ENCODE measurements around the gene SPTBN1.

DNA sequence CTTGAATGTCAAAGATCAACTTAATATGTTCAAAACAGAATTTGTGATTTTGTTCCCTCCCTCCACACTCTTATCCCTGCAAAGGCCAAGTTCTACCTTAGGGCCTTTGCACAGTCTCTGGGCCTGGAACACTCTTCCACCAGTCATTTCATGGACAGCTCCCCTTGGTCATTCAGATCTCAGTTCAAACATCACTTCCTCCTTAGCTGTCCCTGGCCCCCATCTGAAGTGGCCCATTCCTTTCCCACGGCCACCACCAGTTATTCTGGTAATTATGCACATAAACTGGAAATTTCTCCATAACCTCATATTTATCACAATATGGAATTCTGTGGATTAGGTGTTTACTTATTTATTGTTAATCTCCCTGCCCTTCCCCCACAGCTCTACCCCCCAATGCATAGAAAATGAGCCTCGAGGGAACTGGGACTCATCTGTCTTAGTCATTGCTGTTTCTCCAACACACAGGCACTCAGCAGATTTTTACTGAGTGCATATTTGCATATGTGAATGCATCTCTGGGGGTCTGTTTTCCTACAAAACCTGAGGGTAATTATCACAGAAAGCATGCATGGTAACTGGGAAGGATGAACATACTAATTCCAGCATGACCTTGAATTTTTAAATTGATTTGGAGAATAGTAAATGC, 35.5 kb upstream of the SPTBN1 start:
- no peak for TF ChIP-seq ZNF384 (IDR thresholded peaks at IDR 0.05)
- TF ChIP-seq CTBP1 (IDR thresholded peaks at IDR 0.05; ENCODE audit: borderline replicate concordance) = no peak
- TF ChIP-seq FOXM1 (IDR thresholded peaks at IDR 0.05; ENCODE audit: borderline replicate concordance) = no peak
- TF ChIP-seq FOXK2 (IDR thresholded peaks at IDR 0.05) = no peak
- no peak for TF ChIP-seq BHLHE40 (IDR thresholded peaks at IDR 0.05; ENCODE audit: borderline replicate concordance)
- no peak for TF ChIP-seq SUZ12 (IDR thresholded peaks at IDR 0.05)
- TF ChIP-seq FOXA1 (IDR thresholded peaks at IDR 0.05) = no peak

Measured in HEK293T (cell line).